H1 (cell line): ENCODE data around the gene NDRG4. TPM values are rescaled to one million over a fixed set of nuclear protein-coding genes. Genes with fewer than 3 reads are reported as not detected.

ENCODE experiments used
- CTCF ChIA-PET: fragments of 300-600 bp; sonication (Branson Sonifier 250); formaldehyde crosslinking; loops from one replicate; lab custom pipeline; 2021; ENCODE audit not compliant: partially characterized antibody; lab: Charles Lee
- POLR2A ChIA-PET: fragments of 300-600 bp; sonication (Branson Sonifier 250); formaldehyde crosslinking; loops from one replicate; lab custom pipeline; 2021; ENCODE audit warnings: inconsistent platforms; ENCODE audit not compliant: partially characterized antibody; lab: Charles Lee
- DNase-seq, 2 experiments: peaks; one replicate each; pipeline versions ENCODE4 v3.0.0 to v3.0.0-alpha.2; 2010 to 2022; ENCODE audit warnings: low spot score in 2 of 2, low read depth in 1 of 2, mixed read lengths in 1 of 2
- FAIRE-seq: peaks from 2 replicates; lab custom pipeline; 2011; peaks lifted over from hg19 to GRCh38; lab: Jason Lieb, UNC
- H2AFZ ChIP-seq: 2 replicates; pipeline ENCODE4 v1.8.1; 2012; ENCODE audit warnings: low read length, inconsistent platforms
- H2AK5ac ChIP-seq: 2 replicates; pipeline ENCODE4 v1.6.1; 2013; ENCODE audit warnings: low read depth, low read length
- H2BK120ac ChIP-seq: replicated peaks from 2 replicates; pipeline ENCODE3; 2013; ENCODE audit warnings: low read depth, low read length, inconsistent platforms
- H2BK12ac ChIP-seq: 2 replicates; pipeline ENCODE4 v1.6.1; 2013; ENCODE audit warnings: low read depth, low read length
- H2BK15ac ChIP-seq: 2 replicates; pipeline ENCODE4 v1.6.1; 2013; ENCODE audit warnings: low read length
- H2BK20ac ChIP-seq: 2 replicates; pipeline ENCODE4 v1.6.1; 2013; ENCODE audit warnings: low read length
- H2BK5ac ChIP-seq: 2 replicates; pipeline ENCODE4 v1.6.1; 2013; ENCODE audit warnings: low read depth, low read length
- H3K14ac ChIP-seq: 2 replicates; pipeline ENCODE4 v1.6.1; 2013; ENCODE audit warnings: inconsistent platforms; ENCODE audit not compliant: insufficient read length
- H3K18ac ChIP-seq: 2 replicates; pipeline ENCODE4 v1.6.1; 2013; ENCODE audit warnings: low read length; ENCODE audit errors: extremely low read depth
- H3K23ac ChIP-seq: 2 replicates; pipeline ENCODE4 v1.6.1; 2013; ENCODE audit warnings: inconsistent platforms; ENCODE audit not compliant: insufficient read length
- H3K23me2 ChIP-seq: 2 replicates; pipeline ENCODE4 v1.6.1; 2013; ENCODE audit warnings: low read depth, low read length
- H3K27ac ChIP-seq: 2 replicates; pipeline ENCODE4 v1.6.1; 2011; ENCODE audit warnings: low read depth, low read length, inconsistent platforms
- H3K27me3 ChIP-seq, 4 experiments: replicated peaks in 1 of 4; 1 replicate in 1 of 4; 2 replicates in 3 of 4; pipeline versions ENCODE4 v1.6.1 to v1.8.1; 2011 to 2013; ENCODE audit warnings: low read length in 3 of 4, mild to moderate bottlenecking in 3 of 4, inconsistent platforms in 2 of 4, mixed read lengths in 2 of 4, moderate library complexity in 1 of 4; ENCODE audit not compliant: control insufficient read depth in 3 of 4, insufficient read depth in 3 of 4; ENCODE audit errors: extremely low read depth in 1 of 4
- H3K36me3 ChIP-seq, 4 experiments: 2 replicates each; pipeline versions ENCODE4 v1.6.1 to v1.8.1; 2011 to 2013; ENCODE audit warnings: mild to moderate bottlenecking in 4 of 4, low read length in 3 of 4, moderate library complexity in 2 of 4, control low read depth in 1 of 4, inconsistent platforms in 1 of 4; ENCODE audit not compliant: insufficient read depth in 4 of 4, control insufficient read depth in 2 of 4
- H3K4ac ChIP-seq: replicated peaks from 2 replicates; pipeline ENCODE3; 2013; ENCODE audit warnings: low read length, low read depth, mixed read lengths, inconsistent platforms; ENCODE audit not compliant: insufficient read length
- H3K4me1 ChIP-seq, 4 experiments: replicated peaks in 1 of 4; 1 replicate in 1 of 4; 2 replicates in 3 of 4; pipeline versions ENCODE4 v1.6.1 to v1.8.1; 2011 to 2013; ENCODE audit warnings: low read length in 3 of 4, inconsistent platforms in 2 of 4, mixed read lengths in 1 of 4; ENCODE audit not compliant: insufficient read depth in 4 of 4, control insufficient read depth in 3 of 4
- H3K4me2 ChIP-seq, 2 experiments: 2 replicates each; pipeline versions ENCODE4 v1.6.1 to v1.8.1; 2011 to 2013; ENCODE audit warnings: low read depth in 2 of 2, low read length in 2 of 2, control low read depth in 1 of 2, inconsistent platforms in 1 of 2, mild to moderate bottlenecking in 1 of 2; ENCODE audit not compliant: insufficient read depth in 1 of 2
- H3K4me3 ChIP-seq, 4 experiments: fragments of 200-600, 300-600 bp in 1 of 4; sonication (generic), shearing (Covaris generic), sonication (Bioruptor Twin) in 1 of 4; 2 replicates each; pipeline versions ENCODE4 v1.5.1 to v1.8.1; 2011 to 2016; ENCODE audit warnings: low read length in 4 of 4, low read depth in 3 of 4, control low read depth in 2 of 4, inconsistent platforms in 2 of 4, mild to moderate bottlenecking in 2 of 4, mixed read lengths in 1 of 4, moderate library complexity in 1 of 4; ENCODE audit not compliant: insufficient read depth in 2 of 4; ENCODE audit errors: extremely low read depth in 1 of 4
- H3K56ac ChIP-seq: replicated peaks from 2 replicates; pipeline ENCODE3; 2013; ENCODE audit warnings: low read depth, mild to moderate bottlenecking, mixed read lengths, low read length, inconsistent platforms; ENCODE audit not compliant: insufficient read length
- H3K79me1 ChIP-seq: 2 replicates; pipeline ENCODE4 v1.6.1; 2013; ENCODE audit warnings: low read depth, low read length, control low read depth
- H3K79me2 ChIP-seq, 2 experiments: 2 replicates each; pipeline versions ENCODE4 v1.6.1 to v1.8.1; 2012 to 2013; ENCODE audit warnings: low read length in 2 of 2, mild to moderate bottlenecking in 2 of 2, inconsistent platforms in 1 of 2; ENCODE audit not compliant: insufficient read depth in 2 of 2, control insufficient read depth in 1 of 2
- H3K9ac ChIP-seq, 4 experiments: replicated peaks in 1 of 4; 1 replicate in 1 of 4; 2 replicates in 3 of 4; pipeline versions ENCODE4 v1.6.1 to v1.8.1; 2011 to 2013; ENCODE audit warnings: low read depth in 3 of 4, low read length in 3 of 4, control low read depth in 2 of 4, mild to moderate bottlenecking in 2 of 4, moderate library complexity in 2 of 4, inconsistent platforms in 1 of 4; ENCODE audit errors: extremely low read depth in 1 of 4
- H3K9me3 ChIP-seq, 2 experiments: 2 replicates each; pipeline versions ENCODE4 v1.6.1 to v1.8.1; 2012 to 2013; ENCODE audit warnings: mild to moderate bottlenecking in 2 of 2, moderate library complexity in 2 of 2, control low read depth in 1 of 2, inconsistent platforms in 1 of 2, low read depth in 1 of 2, low read length in 1 of 2, mixed read lengths in 1 of 2; ENCODE audit not compliant: insufficient read depth in 2 of 2
- H4K20me1 ChIP-seq, 2 experiments: replicated peaks in 1 of 2; 2 replicates each; pipeline versions ENCODE3 to v1.8.1; 2011 to 2013; ENCODE audit warnings: inconsistent platforms in 2 of 2, low read length in 2 of 2, mild to moderate bottlenecking in 1 of 2; ENCODE audit not compliant: insufficient read depth in 2 of 2, control insufficient read depth in 1 of 2
- H4K5ac ChIP-seq: 2 replicates; pipeline ENCODE4 v1.6.1; 2013; ENCODE audit warnings: low read length, low read depth, mixed read lengths, inconsistent platforms; ENCODE audit not compliant: insufficient read length
- H4K8ac ChIP-seq: 2 replicates; pipeline ENCODE4 v1.8.0; 2013; ENCODE audit warnings: mild to moderate bottlenecking, moderate library complexity, low read length, inconsistent platforms; ENCODE audit not compliant: insufficient read depth; ENCODE audit errors: extremely low read depth
- H4K91ac ChIP-seq: replicated peaks from 2 replicates; pipeline ENCODE3; 2013; ENCODE audit warnings: low read length, mixed read lengths, inconsistent platforms; ENCODE audit not compliant: insufficient read length
- TAF1 ChIP-seq: IDR thresholded peaks from 2 replicates; pipeline ENCODE4 v1.6.1; 2011; ENCODE audit warnings: mild to moderate bottlenecking, low read depth, low read length
- WGBS, 2 experiments: shearing (Covaris generic) in 1 of 2; methylation state at CpG; one replicate each; pipeline versions ENCODE4 v1.1.6 to v1.1.7; 2013 to 2015; ENCODE audit warnings: low lambda C conversion rate in 2 of 2, mixed read lengths in 2 of 2, inconsistent platforms in 1 of 2, low coverage in 1 of 2, missing lambda C conversion rate in 1 of 2; ENCODE audit not compliant: insufficient replicate concordance in 2 of 2, insufficient coverage in 1 of 2, insufficient read length in 1 of 2; ENCODE audit errors: extremely low coverage in 1 of 2, missing lambda C conversion rate in 1 of 2; 5-methylcytosine and 5-hydroxymethylcytosine counted together
- polyA plus RNA-seq, 7 experiments: library from polyadenylated mRNA; depleted of rRNA in 3 of 7; stranded (reverse) in 5 of 7; unstranded in 2 of 7; fragments of >200 nt in 5 of 7; fragments of 200-250 nt in 2 of 7; gene quantifications; 1 replicate in 5 of 7; 2 replicates in 1 of 7; 4 replicates in 1 of 7; pipeline versions ENCODE4 v1.2.1 to v1.2.3, GENCODE V29; 2011 to 2013; ENCODE audit warnings: missing spikeins in 2 of 7, mixed read lengths in 2 of 7
- total RNA-seq: library from RNA; stranded (reverse); fragmentation: NEBNext Ultra II Directional; extraction: Animal tissue kit (Norgen Biotek cat#: 25700); gene quantifications from 2 replicates; pipeline ENCODE4 v1.2.1, GENCODE V29; 2021

NDRG4 gene
- total and polyA plus RNA-seq, 2 of the 8 experiments (the other 6 are each of a cell fraction or from before 2014, with no cell fraction given): 20.8 to 30.9 TPM

DNA sequence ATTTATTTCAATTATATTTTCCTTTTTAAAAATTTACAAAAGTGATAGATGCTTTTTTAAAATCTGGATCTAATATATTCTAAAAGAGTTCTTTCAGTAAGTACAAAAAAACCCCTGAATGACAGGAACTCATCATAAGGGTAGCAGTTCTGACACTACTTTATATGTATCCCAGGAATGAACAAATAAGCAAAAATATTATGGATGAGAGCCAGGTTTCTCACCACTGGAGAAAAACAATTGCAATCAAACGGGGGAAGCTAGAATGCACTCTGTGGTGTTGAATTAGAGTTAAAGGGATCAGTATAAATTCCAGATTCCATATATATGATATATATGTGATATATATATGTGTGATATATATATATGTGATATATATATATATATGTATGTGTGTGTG lies 23.2 kb upstream of the NDRG4 start:
- Histone ChIP-seq H3K4me1 (peaks cover 1 to 8% (median 5%) of the 10 kb centered on the region in 4 experiments; a peak in 3 of 7 replicates), H2AFZ (no peak overlapping the region), H2BK15ac (no peak overlapping the region), H3K4me2 (no peak overlapping the region), H2BK5ac (no peak overlapping the region), H3K14ac (no peak overlapping the region), H3K79me1 (no peaks in the 10 kb centered on the region), H3K79me2 (no peaks in the 10 kb centered on the region), H3K4ac (no peak overlapping the region), H3K23ac (no peak overlapping the region), H3K56ac (no peak overlapping the region), H4K8ac (no peak overlapping the region), H3K27me3 (no peaks in the 10 kb centered on the region), H2BK20ac (no peak overlapping the region), H3K9me3 (no peaks in the 10 kb centered on the region), H3K9ac (no peak overlapping the region), H3K4me3 (no peak overlapping the region), H3K27ac (no peak overlapping the region), H3K36me3 (no peaks in the 10 kb centered on the region), H3K18ac (no peak overlapping the region), H4K5ac (no peak overlapping the region), H2AK5ac (no peak overlapping the region), H2BK120ac (no peak overlapping the region), H2BK12ac (no peak overlapping the region), H3K23me2 (no peaks in the 10 kb centered on the region), H4K91ac (no peak overlapping the region), H4K20me1 (no peaks in the 10 kb centered on the region)
- no peak for FAIRE-seq
- no peak for DNase-seq
- POLR2A ChIA-PET: no interaction called here
- 88% methylated on average over 1 of the region's 1 CpG; no CpG with 5 or more reads in 1 of the 2 experiments for WGBS, 2 experiments
- CTCF ChIA-PET: interaction anchor here (0.8 to 2.6 kb wide), 3 partner anchors 11 to 137 kb away, joined by 3 to 7 read pairs (median 4); no protein-coding TSS in a partner anchor
- no peak for TF ChIP-seq TAF1
